ENCODE measurements around the gene EPS8L3. TPM values are rescaled to one million over a fixed set of nuclear protein-coding genes. Genes with fewer than 3 reads are reported as not detected.
A peak's percentile ranks its signal among the peaks of the same experiment; 100 is the strongest.

Gene EPS8L3
- polyA plus RNA-seq, 1 of the 3 experiments (the other 2 are of a cell fraction) = not detected

DNA sequence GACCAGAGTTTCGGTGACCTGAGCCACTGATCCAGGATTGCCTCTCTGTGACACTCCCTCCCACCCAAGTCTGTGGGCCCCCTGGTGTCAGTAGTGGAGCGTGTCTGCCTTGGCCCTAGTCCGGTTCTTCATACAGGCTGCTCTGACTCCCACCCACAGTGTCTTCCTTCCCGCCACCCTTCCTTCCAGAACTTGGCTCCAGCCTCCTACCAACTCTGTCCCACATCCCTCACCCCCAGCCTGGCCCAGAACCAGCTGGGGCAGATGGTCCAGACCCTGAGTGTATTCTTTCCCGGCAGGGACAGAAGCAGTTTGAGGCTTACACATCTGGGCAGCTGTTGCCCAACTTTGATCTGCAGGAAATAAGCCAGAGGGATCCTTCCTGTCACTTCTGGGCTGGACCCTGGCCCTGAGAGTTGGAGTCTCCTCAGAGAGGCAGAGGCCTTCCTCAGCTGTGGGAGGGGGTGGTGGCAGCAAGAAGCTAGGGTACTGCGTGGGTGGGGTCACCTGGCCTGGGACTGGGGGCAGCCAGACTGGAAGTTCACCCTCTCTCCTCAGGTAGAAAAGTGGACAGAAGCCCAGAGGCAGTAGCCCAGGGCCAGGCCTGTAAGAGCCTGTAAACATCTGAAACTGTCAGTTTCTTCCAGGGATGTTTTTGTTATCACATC, 43.1 kb upstream of the EPS8L3 start:
- peaks cover 5% of the 10 kb centered on the region for H3F3A ChIP-seq (replicated peaks; ENCODE audit: insufficient read depth)
- H3K4me3 ChIP-seq (ENCODE audit: low read depth in 2 of 2, low read length in 1 of 2) = no peak overlapping the region
- H3K36me3 ChIP-seq (replicated peaks in 1 of 2; ENCODE audit: control insufficient read depth in 1 of 2, insufficient read depth in 2 of 2, low read length in 1 of 2) = no peaks in the 10 kb centered on the region
- H4K20me1 ChIP-seq (ENCODE audit: insufficient read depth) = no peaks in the 10 kb centered on the region
- 93% methylated on average over 6 of the region's 6 CpGs for WGBS (ENCODE audit: low lambda C conversion rate)
- no peaks in the 10 kb centered on the region for H3K9me3 ChIP-seq
- H3K27ac ChIP-seq (ENCODE audit: low read depth in 2 of 2, low read length in 1 of 2) = no peak overlapping the region
- H3K79me2 ChIP-seq (ENCODE audit: insufficient read depth) = no peaks in the 10 kb centered on the region
- CTCF ChIA-PET = interaction anchor here (1.3 to 1.5 kb wide), 3 partner anchors 11 to 176 kb away, joined by 4 to 7 read pairs (median 4); no protein-coding TSS in a partner anchor
- peaks cover 23 to 25% of the 10 kb centered on the region in 2 experiments; a peak in 3 of 4 replicates for H3K4me1 ChIP-seq (ENCODE audit: control insufficient read depth in 1 of 2, insufficient read depth in 2 of 2, low read depth in 1 of 2, low read length in 1 of 2)
- no peak overlapping the region for H3K9ac ChIP-seq
- no peak overlapping the region for H3K4me2 ChIP-seq
- no peak for TF ChIP-seq JUND (IDR thresholded peaks at IDR 0.05)
- no peak for TF ChIP-seq EP300 (IDR thresholded peaks at IDR 0.05; ENCODE audit: borderline replicate concordance in 1 of 2, low read depth in 1 of 2, low read length in 1 of 2)
- TF ChIP-seq, protein P1, sequence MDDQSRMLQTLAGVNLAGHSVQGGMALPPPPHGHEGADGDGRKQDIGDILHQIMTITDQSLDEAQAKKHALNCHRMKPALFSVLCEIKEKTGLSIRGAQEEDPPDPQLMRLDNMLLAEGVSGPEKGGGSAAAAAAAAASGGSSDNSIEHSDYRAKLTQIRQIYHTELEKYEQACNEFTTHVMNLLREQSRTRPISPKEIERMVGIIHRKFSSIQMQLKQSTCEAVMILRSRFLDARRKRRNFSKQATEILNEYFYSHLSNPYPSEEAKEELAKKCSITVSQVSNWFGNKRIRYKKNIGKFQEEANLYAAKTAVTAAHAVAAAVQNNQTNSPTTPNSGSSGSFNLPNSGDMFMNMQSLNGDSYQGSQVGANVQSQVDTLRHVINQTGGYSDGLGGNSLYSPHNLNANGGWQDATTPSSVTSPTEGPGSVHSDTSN (IDR thresholded peaks at IDR 0.05) = no peak
- no peak for TF ChIP-seq RAD21 (IDR thresholded peaks at IDR 0.05; ENCODE audit: low read length)
- no peak for TF ChIP-seq EZH2phosphoT487 (IDR thresholded peaks at IDR 0.05; ENCODE audit: borderline replicate concordance, low read depth)
- TF ChIP-seq MXI1 (IDR thresholded peaks at IDR 0.05; ENCODE audit: low read depth, low read length) = no peak
- no peaks in the 10 kb centered on the region for H3K27me3 ChIP-seq (ENCODE audit: insufficient read depth)
- POLR2A ChIA-PET = no interaction called here
- no peak for DNase-seq
- H3K9me2 ChIP-seq = no peaks in the 10 kb centered on the region
- no peak overlapping the region for H2AFZ ChIP-seq (ENCODE audit: low read depth)

DNA sequence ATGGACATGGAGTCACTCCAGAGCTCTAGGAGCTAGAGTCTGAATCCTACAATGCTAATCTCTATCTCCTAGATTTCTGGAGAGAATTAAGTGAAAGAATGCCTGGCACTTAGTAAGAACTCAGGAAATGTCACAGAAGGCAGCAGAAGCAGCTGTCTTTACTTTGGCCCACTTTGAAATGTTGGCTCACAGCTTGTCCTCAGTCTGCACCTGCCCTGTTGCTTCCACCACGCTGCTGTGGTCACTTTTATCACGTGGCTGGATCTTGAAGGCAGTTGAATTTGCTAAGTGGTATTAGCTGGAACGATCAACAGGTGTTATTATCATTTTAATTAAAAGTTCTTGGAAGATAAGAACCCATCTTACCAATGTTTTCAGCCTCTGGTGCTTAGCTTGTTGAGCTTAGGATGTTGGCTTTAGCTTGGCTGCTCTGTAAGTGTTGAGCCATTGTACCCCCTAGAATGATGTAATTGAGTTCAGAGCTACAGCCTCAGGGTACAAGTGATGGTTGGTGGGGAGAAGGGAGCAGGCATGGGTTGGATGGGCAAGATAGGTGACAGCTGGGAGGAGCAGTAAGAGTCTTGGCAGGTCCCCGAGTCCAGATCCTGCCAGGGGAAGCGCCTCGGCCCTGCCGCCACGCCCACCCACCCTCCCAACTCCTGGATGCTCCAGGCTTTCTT, 41.9 kb upstream of the EPS8L3 start:
- no peak overlapping the region for H3K27ac ChIP-seq (ENCODE audit: low read depth in 2 of 2, low read length in 1 of 2)
- WGBS (ENCODE audit: low lambda C conversion rate) = 90% methylated on average over 8 of the region's 8 CpGs
- no peaks in the 10 kb centered on the region for H3K9me2 ChIP-seq
- no peak overlapping the region for H3K4me3 ChIP-seq (ENCODE audit: low read depth in 2 of 2, low read length in 1 of 2)
- H3K9ac ChIP-seq = no peak overlapping the region
- no peaks in the 10 kb centered on the region for H3K27me3 ChIP-seq (ENCODE audit: insufficient read depth)
- no peak for DNase-seq
- H3K79me2 ChIP-seq (ENCODE audit: insufficient read depth) = no peaks in the 10 kb centered on the region
- POLR2A ChIA-PET = no interaction called here
- peaks cover 23 to 25% of the 10 kb centered on the region in 2 experiments; a peak in 3 of 4 replicates for H3K4me1 ChIP-seq (ENCODE audit: control insufficient read depth in 1 of 2, insufficient read depth in 2 of 2, low read depth in 1 of 2, low read length in 1 of 2)
- no peak for TF ChIP-seq EZH2phosphoT487 (IDR thresholded peaks at IDR 0.05; ENCODE audit: borderline replicate concordance, low read depth)
- TF ChIP-seq, protein P2, sequence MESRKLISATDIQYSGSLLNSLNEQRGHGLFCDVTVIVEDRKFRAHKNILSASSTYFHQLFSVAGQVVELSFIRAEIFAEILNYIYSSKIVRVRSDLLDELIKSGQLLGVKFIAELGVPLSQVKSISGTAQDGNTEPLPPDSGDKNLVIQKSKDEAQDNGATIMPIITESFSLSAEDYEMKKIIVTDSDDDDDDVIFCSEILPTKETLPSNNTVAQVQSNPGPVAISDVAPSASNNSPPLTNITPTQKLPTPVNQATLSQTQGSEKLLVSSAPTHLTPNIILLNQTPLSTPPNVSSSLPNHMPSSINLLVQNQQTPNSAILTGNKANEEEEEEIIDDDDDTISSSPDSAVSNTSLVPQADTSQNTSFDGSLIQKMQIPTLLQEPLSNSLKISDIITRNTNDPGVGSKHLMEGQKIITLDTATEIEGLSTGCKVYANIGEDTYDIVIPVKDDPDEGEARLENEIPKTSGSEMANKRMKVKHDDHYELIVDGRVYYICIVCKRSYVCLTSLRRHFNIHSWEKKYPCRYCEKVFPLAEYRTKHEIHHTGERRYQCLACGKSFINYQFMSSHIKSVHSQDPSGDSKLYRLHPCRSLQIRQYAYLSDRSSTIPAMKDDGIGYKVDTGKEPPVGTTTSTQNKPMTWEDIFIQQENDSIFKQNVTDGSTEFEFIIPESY (IDR thresholded peaks at IDR 0.05; ENCODE audit: borderline replicate concordance, low read depth) = no peak
- 0 out of 2 replicates have a peak, but pooled peaks have one; percentile 49 for TF ChIP-seq RCOR1 (IDR thresholded peaks at IDR 0.05; ENCODE audit: low read length)
- TF ChIP-seq TCF12 (IDR thresholded peaks at IDR 0.05) = peak; percentile 77
- TF ChIP-seq, protein P3, sequence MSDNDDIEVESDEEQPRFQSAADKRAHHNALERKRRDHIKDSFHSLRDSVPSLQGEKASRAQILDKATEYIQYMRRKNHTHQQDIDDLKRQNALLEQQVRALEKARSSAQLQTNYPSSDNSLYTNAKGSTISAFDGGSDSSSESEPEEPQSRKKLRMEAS (IDR thresholded peaks at IDR 0.05; ENCODE audit: low read depth) = no peak
- TF ChIP-seq, protein P1 (IDR thresholded peaks at IDR 0.05) = 0 out of 2 replicates have a peak, but pooled peaks have one; percentile 10
- TF ChIP-seq, protein P4, sequence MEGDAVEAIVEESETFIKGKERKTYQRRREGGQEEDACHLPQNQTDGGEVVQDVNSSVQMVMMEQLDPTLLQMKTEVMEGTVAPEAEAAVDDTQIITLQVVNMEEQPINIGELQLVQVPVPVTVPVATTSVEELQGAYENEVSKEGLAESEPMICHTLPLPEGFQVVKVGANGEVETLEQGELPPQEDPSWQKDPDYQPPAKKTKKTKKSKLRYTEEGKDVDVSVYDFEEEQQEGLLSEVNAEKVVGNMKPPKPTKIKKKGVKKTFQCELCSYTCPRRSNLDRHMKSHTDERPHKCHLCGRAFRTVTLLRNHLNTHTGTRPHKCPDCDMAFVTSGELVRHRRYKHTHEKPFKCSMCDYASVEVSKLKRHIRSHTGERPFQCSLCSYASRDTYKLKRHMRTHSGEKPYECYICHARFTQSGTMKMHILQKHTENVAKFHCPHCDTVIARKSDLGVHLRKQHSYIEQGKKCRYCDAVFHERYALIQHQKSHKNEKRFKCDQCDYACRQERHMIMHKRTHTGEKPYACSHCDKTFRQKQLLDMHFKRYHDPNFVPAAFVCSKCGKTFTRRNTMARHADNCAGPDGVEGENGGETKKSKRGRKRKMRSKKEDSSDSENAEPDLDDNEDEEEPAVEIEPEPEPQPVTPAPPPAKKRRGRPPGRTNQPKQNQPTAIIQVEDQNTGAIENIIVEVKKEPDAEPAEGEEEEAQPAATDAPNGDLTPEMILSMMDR (IDR thresholded peaks at IDR 0.05) = no peak
- TF ChIP-seq JUND (IDR thresholded peaks at IDR 0.05) = no peak
- TF ChIP-seq FOXJ3 (CRISPR knock-in tag; IDR thresholded peaks at IDR 0.05) = no peak
- TF ChIP-seq RAD21 (IDR thresholded peaks at IDR 0.05; ENCODE audit: low read length) = no peak
- TF ChIP-seq POLR2AphosphoS5 (IDR thresholded peaks at IDR 0.05; ENCODE audit: low read depth, low read length) = no peak
- TF ChIP-seq GATA2 (CRISPR knock-in tag; IDR thresholded peaks at IDR 0.05) = no peak
- no peak for TF ChIP-seq TAF1 (IDR thresholded peaks at IDR 0.05; ENCODE audit: borderline replicate concordance, low read depth, low read length)
- H3K36me3 ChIP-seq (replicated peaks in 1 of 2; ENCODE audit: control insufficient read depth in 1 of 2, insufficient read depth in 2 of 2, low read length in 1 of 2) = no peaks in the 10 kb centered on the region
- H3K4me2 ChIP-seq = no peak overlapping the region
- H3K9me3 ChIP-seq = no peaks in the 10 kb centered on the region
- no peaks in the 10 kb centered on the region for H4K20me1 ChIP-seq (ENCODE audit: insufficient read depth)
- no peak overlapping the region for H2AFZ ChIP-seq (ENCODE audit: low read depth)
- H3F3A ChIP-seq (replicated peaks; ENCODE audit: insufficient read depth) = peaks cover 5% of the 10 kb centered on the region
- CTCF ChIA-PET = interaction anchor here (0.8 to 1.5 kb wide), 6 partner anchors 9 to 179 kb away, joined by 3 to 9 read pairs (median 4); partner anchors contain the start of gene AHCYL1
